ENCODE results near the gene MED13. TPM values are rescaled to one million over a fixed set of nuclear protein-coding genes. Genes with fewer than 3 reads are reported as not detected.

Gene MED13
- total RNA-seq, 1 experiment from 2014 or later: 60.7 TPM

- WGBS (ENCODE audit: extremely low coverage, insufficient read length, low lambda C conversion rate): no CpG with 5 or more reads among the region's 2 CpGs
Observed at GRCh38 chr17:62070900-62071299, 5.8 kb upstream of the MED13 start.

More at GRCh38 chr17:62070900-62071299, 5.8 kb upstream of the MED13 start:
- Histone ChIP-seq H2BK5ac (ENCODE audit: insufficient read length, low read length) (no peak overlapping the region), H3K23ac (ENCODE audit: insufficient read length, low read depth, low read length) (no peak overlapping the region), H4K20me1 (ENCODE audit: control insufficient read depth, insufficient read depth, insufficient read length) (no peaks in the 10 kb centered on the region), H4K5ac (ENCODE audit: insufficient read length, low read depth, low read length) (no peak overlapping the region), H3K79me1 (ENCODE audit: insufficient read depth, low read depth, low read length, poor library complexity, severe bottlenecking) (no peaks in the 10 kb centered on the region), H4K91ac (ENCODE audit: insufficient read length, low read depth, low read length) (no peak overlapping the region), H2BK20ac (ENCODE audit: low read depth, low read length, poor library complexity, severe bottlenecking) (no peak overlapping the region), H3K4me1 (ENCODE audit: insufficient read depth, low read length) (no peaks in the 10 kb centered on the region), H3K27me3 (ENCODE audit: insufficient read depth, low read length) (no peaks in the 10 kb centered on the region), H4K8ac (replicated peaks; ENCODE audit: insufficient read length, low read depth, low read length) (no peak overlapping the region), H3K27ac (ENCODE audit: insufficient read length, low read depth, low read length) (no peak overlapping the region), H2BK15ac (ENCODE audit: low read depth, low read length) (no peak overlapping the region), H3T11ph (ENCODE audit: low read length) (no peak overlapping the region), H2AK5ac (ENCODE audit: insufficient read length, low read length) (no peak overlapping the region), H3K14ac (ENCODE audit: insufficient read depth, low read length) (no peak overlapping the region), H3K9me3 (ENCODE audit: control insufficient read depth, low read depth, low read length) (no peaks in the 10 kb centered on the region), H2BK12ac (ENCODE audit: insufficient read length, low read depth, low read length) (no peak overlapping the region), H3K9ac (ENCODE audit: extremely low read depth, insufficient read length, low read length) (no peak overlapping the region), H3K18ac (ENCODE audit: insufficient read length, low read depth, low read length) (no peak overlapping the region), H3K4ac (ENCODE audit: low read depth, low read length) (no peak overlapping the region), H3K79me2 (ENCODE audit: insufficient read depth, low read length) (no peaks in the 10 kb centered on the region), H3K4me2 (ENCODE audit: insufficient read depth, insufficient read length, low read length) (no peak overlapping the region), H3K56ac (ENCODE audit: insufficient read length, low read depth, low read length) (no peak overlapping the region), H2AFZ (ENCODE audit: low read length) (no peak overlapping the region), H2BK120ac (ENCODE audit: low read depth, low read length, poor library complexity, severe bottlenecking) (no peak overlapping the region), H3K23me2 (ENCODE audit: insufficient read length, low read depth, low read length, poor library complexity, severe bottlenecking) (no peaks in the 10 kb centered on the region)
- Mint-ChIP-seq H3K36me3 (ENCODE audit: insufficient read depth in 1 of 3, low read depth in 3 of 3) (no peaks in the 10 kb centered on the region), H3K27me3 (ENCODE audit: low read depth) (no peaks in the 10 kb centered on the region; the same call in 1 of the 2 replicates), H3K9me3 (no peaks in the 10 kb centered on the region), H3K27ac (no peak overlapping the region), H3K4me1 (peaks cover 8 to 9% of the 10 kb centered on the region in 2 experiments), H3K4me3 (no peak overlapping the region)
- no peak for TF ChIP-seq CTCF (conservative IDR thresholded peaks at IDR 0.05)
- no peak for DNase-seq

Measured in H9 (cell line).